GM12878 (cell line): ENCODE data around the gene CIAPIN1.

Experiments used
- CHD4 ChIP-seq: fragments of 200-600 bp; sonication (generic); IDR thresholded peaks from 2 replicates; pipeline ENCODE4 v1.6.1; 2016; ENCODE audit warnings: mild to moderate bottlenecking
- EZH2 ChIP-seq: IDR thresholded peaks from 2 replicates; pipeline ENCODE4 v1.6.1; 2012; ENCODE audit warnings: low read depth, mild to moderate bottlenecking, control low read depth, inconsistent platforms, low read length, borderline replicate concordance; ENCODE audit not compliant: control insufficient read depth
- HDAC6 ChIP-seq: fragments of 200-600 bp; sonication (generic); IDR thresholded peaks from one replicate; pipeline ENCODE4 v1.8.0; 2017; ENCODE audit warnings: antibody characterized with exemption; ENCODE audit not compliant: unreplicated experiment
- JUND ChIP-seq: IDR thresholded peaks from 2 replicates; pipeline ENCODE4 v1.6.1; 2012; ENCODE audit warnings: low read depth, mild to moderate bottlenecking, low read length, improper control_type of control experiment, moderate library complexity
- POLR2AphosphoS5 ChIP-seq: IDR thresholded peaks from 2 replicates; pipeline ENCODE4 v1.6.1; 2011; ENCODE audit warnings: mild to moderate bottlenecking, low read length, inconsistent platforms
- SPI1 ChIP-seq: IDR thresholded peaks from 2 replicates; pipeline ENCODE4 v1.6.1; 2011; ENCODE audit warnings: low read depth, mild to moderate bottlenecking, low read length, moderate library complexity, borderline replicate concordance; ENCODE audit not compliant: insufficient read depth
- TAF1 ChIP-seq: IDR thresholded peaks from 2 replicates; pipeline ENCODE4 v1.6.1; 2011; ENCODE audit warnings: mild to moderate bottlenecking, low read depth, low read length, borderline replicate concordance
- TF ChIP-seq, protein P1 (sequence below): IDR thresholded peaks from 2 replicates; pipeline ENCODE4 v1.6.1; 2011; ENCODE audit warnings: low read depth, mild to moderate bottlenecking, low read length, moderate library complexity, borderline replicate concordance; ENCODE audit errors: extremely low read depth
- TF ChIP-seq, protein P2 (sequence below), 3 experiments: IDR thresholded peaks in 2 of 3; conservative IDR thresholded peaks in 1 of 3; 2 replicates each; pipeline ENCODE4 v1.5.1; 2011; ENCODE audit warnings: low read depth in 3 of 3, low read length in 3 of 3, mild to moderate bottlenecking in 3 of 3, control low read depth in 2 of 3, moderate library complexity in 2 of 3, inconsistent platforms in 1 of 3, mixed read lengths in 1 of 3; ENCODE audit not compliant: control insufficient read depth in 2 of 3, insufficient read depth in 1 of 3; ENCODE audit errors: extremely low read depth in 1 of 3
- TF ChIP-seq, protein P3 (sequence below): IDR thresholded peaks from 2 replicates; pipeline ENCODE4 v1.6.1; 2012; ENCODE audit warnings: low read depth, low read length, improper control_type of control experiment

DNA sequence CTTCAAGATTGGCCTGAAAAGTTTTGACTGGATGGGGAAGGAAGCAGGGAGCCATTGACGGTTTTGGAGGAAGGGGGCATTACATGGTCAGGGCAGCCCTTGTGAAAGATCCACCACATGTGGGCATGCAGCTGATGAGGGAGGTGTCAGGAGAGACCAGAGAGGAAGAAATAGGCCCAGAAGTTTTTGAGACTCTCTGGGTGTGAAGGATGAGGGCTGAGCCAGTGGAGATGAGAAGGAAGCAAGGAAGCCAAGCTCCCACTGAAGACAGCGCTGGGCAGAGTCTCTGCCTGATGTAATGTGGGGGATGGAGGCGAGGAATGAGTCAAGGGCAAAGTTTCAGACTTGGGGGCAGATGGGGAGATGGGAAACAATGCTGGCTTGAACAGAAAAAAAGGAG, 42.1 kb downstream of the CIAPIN1 start:
- TF ChIP-seq, protein P1, sequence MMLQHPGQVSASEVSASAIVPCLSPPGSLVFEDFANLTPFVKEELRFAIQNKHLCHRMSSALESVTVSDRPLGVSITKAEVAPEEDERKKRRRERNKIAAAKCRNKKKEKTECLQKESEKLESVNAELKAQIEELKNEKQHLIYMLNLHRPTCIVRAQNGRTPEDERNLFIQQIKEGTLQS = no peak
- TF ChIP-seq, protein P2, sequence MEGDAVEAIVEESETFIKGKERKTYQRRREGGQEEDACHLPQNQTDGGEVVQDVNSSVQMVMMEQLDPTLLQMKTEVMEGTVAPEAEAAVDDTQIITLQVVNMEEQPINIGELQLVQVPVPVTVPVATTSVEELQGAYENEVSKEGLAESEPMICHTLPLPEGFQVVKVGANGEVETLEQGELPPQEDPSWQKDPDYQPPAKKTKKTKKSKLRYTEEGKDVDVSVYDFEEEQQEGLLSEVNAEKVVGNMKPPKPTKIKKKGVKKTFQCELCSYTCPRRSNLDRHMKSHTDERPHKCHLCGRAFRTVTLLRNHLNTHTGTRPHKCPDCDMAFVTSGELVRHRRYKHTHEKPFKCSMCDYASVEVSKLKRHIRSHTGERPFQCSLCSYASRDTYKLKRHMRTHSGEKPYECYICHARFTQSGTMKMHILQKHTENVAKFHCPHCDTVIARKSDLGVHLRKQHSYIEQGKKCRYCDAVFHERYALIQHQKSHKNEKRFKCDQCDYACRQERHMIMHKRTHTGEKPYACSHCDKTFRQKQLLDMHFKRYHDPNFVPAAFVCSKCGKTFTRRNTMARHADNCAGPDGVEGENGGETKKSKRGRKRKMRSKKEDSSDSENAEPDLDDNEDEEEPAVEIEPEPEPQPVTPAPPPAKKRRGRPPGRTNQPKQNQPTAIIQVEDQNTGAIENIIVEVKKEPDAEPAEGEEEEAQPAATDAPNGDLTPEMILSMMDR (IDR thresholded peaks at IDR 0.05 in 2 of 3, conservative IDR thresholded peaks at IDR 0.05 in 1 of 3; ENCODE audit: control insufficient read depth in 2 of 3, extremely low read depth in 1 of 3, insufficient read depth in 1 of 3, low read depth in 3 of 3, low read length in 3 of 3) = no peak
- TF ChIP-seq, protein P3, sequence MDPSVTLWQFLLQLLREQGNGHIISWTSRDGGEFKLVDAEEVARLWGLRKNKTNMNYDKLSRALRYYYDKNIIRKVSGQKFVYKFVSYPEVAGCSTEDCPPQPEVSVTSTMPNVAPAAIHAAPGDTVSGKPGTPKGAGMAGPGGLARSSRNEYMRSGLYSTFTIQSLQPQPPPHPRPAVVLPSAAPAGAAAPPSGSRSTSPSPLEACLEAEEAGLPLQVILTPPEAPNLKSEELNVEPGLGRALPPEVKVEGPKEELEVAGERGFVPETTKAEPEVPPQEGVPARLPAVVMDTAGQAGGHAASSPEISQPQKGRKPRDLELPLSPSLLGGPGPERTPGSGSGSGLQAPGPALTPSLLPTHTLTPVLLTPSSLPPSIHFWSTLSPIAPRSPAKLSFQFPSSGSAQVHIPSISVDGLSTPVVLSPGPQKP = no peak
- TF ChIP-seq CHD4 (no peak), EZH2 (no peak), SPI1 (no peak), TAF1 (no peak), HDAC6 (no peak), POLR2AphosphoS5 (no peak), JUND (no peak)
